ENCODE results near the gene HDAC2. TPM values are rescaled to one million over a fixed set of nuclear protein-coding genes. Genes with fewer than 3 reads are reported as not detected.
A peak's percentile ranks its signal among the peaks of the same experiment; 100 is the strongest.

HDAC2 gene
- total and polyA plus RNA-seq, 2 of the 13 experiments (the other 11 are each of a cell fraction or from before 2014, with no cell fraction given) = 99.6 to 114 TPM

DNA sequence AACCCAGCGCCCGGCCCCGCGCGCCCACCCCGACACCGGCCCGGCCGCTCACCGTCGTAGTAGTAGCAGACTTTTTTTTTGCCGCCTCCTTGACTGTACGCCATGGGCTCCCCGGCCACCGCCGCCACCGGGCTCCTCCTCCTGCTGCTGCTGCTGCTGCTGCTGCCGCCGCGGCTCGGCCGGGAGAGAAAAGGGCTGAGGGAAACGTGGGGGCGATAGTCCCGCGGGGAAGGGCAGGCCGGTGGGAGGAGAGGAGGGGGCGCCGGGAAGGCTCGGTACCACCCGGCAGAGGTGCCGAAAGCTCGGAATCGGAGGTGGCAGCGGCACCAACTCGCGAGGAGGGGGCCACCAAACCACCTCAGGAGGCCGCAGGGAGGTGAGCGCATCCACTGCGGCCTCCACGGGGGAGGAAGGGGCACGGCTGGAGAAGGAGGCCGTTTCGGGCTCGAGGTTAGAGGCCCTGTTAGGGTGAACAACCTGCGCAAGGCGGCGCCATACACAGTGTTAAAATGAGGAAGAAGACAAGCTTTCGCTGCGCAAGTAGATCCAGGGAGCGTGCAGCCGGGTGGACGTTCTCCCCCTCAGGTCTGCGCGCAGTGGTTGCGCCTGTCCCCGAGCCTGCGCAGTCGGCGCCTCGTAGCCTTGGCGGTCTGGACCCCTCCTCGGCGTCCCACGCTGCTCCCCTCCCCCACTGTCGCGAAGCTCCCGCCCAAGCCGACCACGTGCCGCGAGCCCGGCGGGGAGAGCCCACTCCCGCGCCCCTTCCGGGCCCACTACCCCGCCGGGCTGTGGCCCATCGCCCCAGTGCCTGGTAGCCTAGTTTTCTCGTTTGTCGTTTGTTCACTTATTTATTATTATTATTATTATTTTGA lies at the start of gene HDAC2 (continued):
- no peak for TF ChIP-seq RBM22 (optimal IDR thresholded peaks at IDR 0.05; ENCODE audit: low read length)
- peak; percentile 65 for TF ChIP-seq SOX5 (CRISPR knock-in tag; IDR thresholded peaks at IDR 0.05; ENCODE audit: borderline replicate concordance)
- TF ChIP-seq TFDP2 (CRISPR knock-in tag; IDR thresholded peaks at IDR 0.05) = peak; percentile 99
- TF ChIP-seq, protein P1, sequence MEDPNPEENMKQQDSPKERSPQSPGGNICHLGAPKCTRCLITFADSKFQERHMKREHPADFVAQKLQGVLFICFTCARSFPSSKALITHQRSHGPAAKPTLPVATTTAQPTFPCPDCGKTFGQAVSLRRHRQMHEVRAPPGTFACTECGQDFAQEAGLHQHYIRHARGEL (CRISPR knock-in tag; IDR thresholded peaks at IDR 0.05) = 0 out of 2 replicates have a peak, but pooled peaks have one; percentile 67
- peak; percentile 99 for TF ChIP-seq NFKB2 (CRISPR knock-in tag; IDR thresholded peaks at IDR 0.05; ENCODE audit: borderline replicate concordance)
- no peak for TF ChIP-seq NFRKB (IDR thresholded peaks at IDR 0.05)
- TF ChIP-seq NCOR1 (IDR thresholded peaks at IDR 0.05; ENCODE audit: borderline replicate concordance, low read length) = no peak
- peak; percentile 98; the same call in 1 of the 2 replicates for TF ChIP-seq ZNF790 (CRISPR knock-in tag; IDR thresholded peaks at IDR 0.05; ENCODE audit: borderline replicate concordance)
- peak; percentile 64; the same call in 1 of the 2 replicates for TF ChIP-seq JUND (CRISPR knock-in tag; IDR thresholded peaks at IDR 0.05)
- TF ChIP-seq, protein P2, sequence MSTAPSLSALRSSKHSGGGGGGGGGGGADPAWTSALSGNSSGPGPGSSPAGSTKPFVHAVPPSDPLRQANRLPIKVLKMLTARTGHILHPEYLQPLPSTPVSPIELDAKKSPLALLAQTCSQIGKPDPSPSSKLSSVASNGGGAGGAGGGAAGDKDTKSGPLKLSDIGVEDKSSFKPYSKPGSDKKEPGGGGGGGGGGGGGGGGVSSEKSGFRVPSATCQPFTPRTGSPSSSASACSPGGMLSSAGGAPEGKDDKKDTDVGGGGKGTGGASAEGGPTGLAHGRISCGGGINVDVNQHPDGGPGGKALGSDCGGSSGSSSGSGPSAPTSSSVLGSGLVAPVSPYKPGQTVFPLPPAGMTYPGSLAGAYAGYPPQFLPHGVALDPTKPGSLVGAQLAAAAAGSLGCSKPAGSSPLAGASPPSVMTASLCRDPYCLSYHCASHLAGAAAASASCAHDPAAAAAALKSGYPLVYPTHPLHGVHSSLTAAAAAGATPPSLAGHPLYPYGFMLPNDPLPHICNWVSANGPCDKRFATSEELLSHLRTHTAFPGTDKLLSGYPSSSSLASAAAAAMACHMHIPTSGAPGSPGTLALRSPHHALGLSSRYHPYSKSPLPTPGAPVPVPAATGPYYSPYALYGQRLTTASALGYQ (CRISPR knock-in tag; IDR thresholded peaks at IDR 0.05) = peak; percentile 87
- TF ChIP-seq MNT (IDR thresholded peaks at IDR 0.05) = no peak
- peak; percentile 81 for TF ChIP-seq RXRA (CRISPR knock-in tag; IDR thresholded peaks at IDR 0.05)
- peak; percentile 99 for TF ChIP-seq KLF6 (CRISPR knock-in tag; IDR thresholded peaks at IDR 0.05)
- peak; percentile 88; the same call in 1 of the 2 replicates for TF ChIP-seq CC2D1A (CRISPR knock-in tag; IDR thresholded peaks at IDR 0.05)
- TF ChIP-seq ZFY (CRISPR knock-in tag; IDR thresholded peaks at IDR 0.05) = peak; percentile 83
- TF ChIP-seq PAF1 (CRISPR knock-in tag; IDR thresholded peaks at IDR 0.05) = no peak
- TF ChIP-seq, protein P3, sequence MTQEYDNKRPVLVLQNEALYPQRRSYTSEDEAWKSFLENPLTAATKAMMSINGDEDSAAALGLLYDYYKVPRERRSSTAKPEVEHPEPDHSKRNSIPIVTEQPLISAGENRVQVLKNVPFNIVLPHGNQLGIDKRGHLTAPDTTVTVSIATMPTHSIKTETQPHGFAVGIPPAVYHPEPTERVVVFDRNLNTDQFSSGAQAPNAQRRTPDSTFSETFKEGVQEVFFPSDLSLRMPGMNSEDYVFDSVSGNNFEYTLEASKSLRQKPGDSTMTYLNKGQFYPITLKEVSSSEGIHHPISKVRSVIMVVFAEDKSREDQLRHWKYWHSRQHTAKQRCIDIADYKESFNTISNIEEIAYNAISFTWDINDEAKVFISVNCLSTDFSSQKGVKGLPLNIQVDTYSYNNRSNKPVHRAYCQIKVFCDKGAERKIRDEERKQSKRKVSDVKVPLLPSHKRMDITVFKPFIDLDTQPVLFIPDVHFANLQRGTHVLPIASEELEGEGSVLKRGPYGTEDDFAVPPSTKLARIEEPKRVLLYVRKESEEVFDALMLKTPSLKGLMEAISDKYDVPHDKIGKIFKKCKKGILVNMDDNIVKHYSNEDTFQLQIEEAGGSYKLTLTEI (CRISPR knock-in tag; conservative IDR thresholded peaks at IDR 0.05) = 0 out of 2 replicates have a peak, but pooled peaks have one; percentile 26
- TF ChIP-seq SPEN (CRISPR knock-in tag; IDR thresholded peaks at IDR 0.05; ENCODE audit: low read depth) = peak; percentile 87; the same call in 1 of the 2 replicates
- TF ChIP-seq ZNF7 (CRISPR knock-in tag; IDR thresholded peaks at IDR 0.05) = peak; percentile 30; the same call in 1 of the 2 replicates
- TF ChIP-seq ZNF550 (CRISPR knock-in tag; IDR thresholded peaks at IDR 0.05; ENCODE audit: borderline replicate concordance) = 0 out of 2 replicates have a peak, but pooled peaks have one; percentile 68
- TF ChIP-seq FOXM1 (CRISPR knock-in tag; IDR thresholded peaks at IDR 0.05) = peak; percentile 88; the same call in 1 of the 2 replicates
- 0 out of 2 replicates have a peak, but pooled peaks have one; percentile 39 for TF ChIP-seq ZNF432 (CRISPR knock-in tag; IDR thresholded peaks at IDR 0.05; ENCODE audit: borderline replicate concordance)
- TF ChIP-seq TARDBP (CRISPR knock-in tag; IDR thresholded peaks at IDR 0.05) = peak; percentile 55; the same call in 1 of the 2 replicates
- 0 out of 2 replicates have a peak, but pooled peaks have one; percentile 31 for TF ChIP-seq RBAK (CRISPR knock-in tag; IDR thresholded peaks at IDR 0.05)
